ENCODE data around the gene NUP188. TPM values are rescaled to one million over a fixed set of nuclear protein-coding genes. Genes with fewer than 3 reads are reported as not detected.

NUP188 gene
- 76.3 and 85.9 TPM in 2 replicates for total RNA-seq

GRCh38 chr9:128947527-128948301 is at the start of gene NUP188, which contains the start of gene DOLK:
Gene NUP188, plus strand, starts transcription at chr9:128947699. Its CDS starts 21 bp downstream, at chr9:128947720.
Gene DOLK, minus strand, starts transcription at chr9:128947603. Its CDS starts 300 bp downstream, at chr9:128947303.

GRCh38 chr9:128920381-128921058 is 27.0 kb upstream of the NUP188 start, which contains the start of gene PHYHD1:
Gene PHYHD1, plus strand, starts transcription at chr9:128920982. Its CDS starts 1,342 bp downstream, at chr9:128922324.

GRCh38 chr9:129028192-129028966 is 80.9 kb downstream of the NUP188 start, which contains the start of gene SH3GLB2:
Gene SH3GLB2, minus strand, starts transcription at chr9:129028331. Its CDS starts 177 bp downstream, at chr9:129028154.

GRCh38 chr9:129036241-129036922 is 88.9 kb downstream of the NUP188 start, which contains the start of gene MIGA2:
Gene MIGA2, plus strand, starts transcription at chr9:129036626. Its CDS starts 3,969 bp downstream, at chr9:129040595.

Other genes starting within 250 kb of the NUP188 start
- gene PKN3, start 245.2 kb upstream of the NUP188 start, total RNA-seq, result 20.6 and 31.9 TPM in 2 replicates
- 21.4 and 27.4 TPM in 2 replicates for gene ZDHHC12, start 223.6 kb upstream of the NUP188 start, total RNA-seq
- gene ZER1, start 175.8 kb upstream of the NUP188 start, total RNA-seq, result 13.0 and 16.4 TPM in 2 replicates
- gene TBC1D13, start 160.4 kb upstream of the NUP188 start, total RNA-seq, result 20.5 and 22.1 TPM in 2 replicates
- 18.3 and 20.5 TPM in 2 replicates for gene ENDOG, start 129.2 kb upstream of the NUP188 start, total RNA-seq
- gene SPOUT1, start 117.9 kb upstream of the NUP188 start, total RNA-seq, result 20.5 and 22.8 TPM in 2 replicates
- gene KYAT1, start 65.7 kb upstream of the NUP188 start, total RNA-seq, result 8.5 and 9.0 TPM in 2 replicates
- 118 and 154 TPM in 2 replicates for gene LRRC8A, start 65.6 kb upstream of the NUP188 start, total RNA-seq
- 0.79 and 1.3 TPM in 2 replicates for gene PHYHD1, start 26.7 kb upstream of the NUP188 start, total RNA-seq
- gene DOLK, start 96 bp upstream of the NUP188 start, total RNA-seq, result 20.5 and 25.9 TPM in 2 replicates
- gene SH3GLB2, start 80.6 kb downstream of the NUP188 start, total RNA-seq, result 38.4 and 44.7 TPM in 2 replicates
- 18.2 and 24.1 TPM in 2 replicates for gene MIGA2, start 88.9 kb downstream of the NUP188 start, total RNA-seq
- gene DOLPP1, start 133.4 kb downstream of the NUP188 start, total RNA-seq, result 12.6 and 12.9 TPM in 2 replicates
- gene CRAT, start 163.1 kb downstream of the NUP188 start, total RNA-seq, result 27.6 and 27.7 TPM in 2 replicates
- gene PTPA, start 163.7 kb downstream of the NUP188 start, total RNA-seq, result 82.3 and 87.6 TPM in 2 replicates
- 5.5 and 7.6 TPM in 2 replicates for gene IER5L, start 230.6 kb downstream of the NUP188 start, total RNA-seq